KMS-11 (cell line): ENCODE results near the gene DENND6B.

ENCODE experiments used
- H2AFZ ChIP-seq: fragments of 200-600 bp; sonication (generic); 2 replicates; pipeline ENCODE4 v1.6.1; 2016; ENCODE audit warnings: antibody characterized with exemption, mixed run types, low read depth
- H3K27ac ChIP-seq: fragments of 200-600 bp; sonication (generic); 2 replicates; pipeline ENCODE4 v1.6.1; 2016; ENCODE audit warnings: mild to moderate bottlenecking, mixed run types
- H3K27me3 ChIP-seq: fragments of 200-600 bp; sonication (generic); 2 replicates; pipeline ENCODE4 v1.6.1; 2017; ENCODE audit warnings: mild to moderate bottlenecking, low read depth, mixed run types, moderate library complexity; ENCODE audit not compliant: insufficient read depth
- H3K36me3 ChIP-seq: fragments of 200-600 bp; sonication (generic); 2 replicates; pipeline ENCODE4 v1.6.1; 2017; ENCODE audit warnings: mild to moderate bottlenecking, mixed run types; ENCODE audit not compliant: insufficient read depth
- H3K4me1 ChIP-seq: fragments of 200-600 bp; sonication (generic); 2 replicates; pipeline ENCODE4 v1.6.1; 2016; ENCODE audit warnings: mild to moderate bottlenecking, low read depth, mixed run types; ENCODE audit not compliant: poor library complexity, severe bottlenecking
- H3K4me2 ChIP-seq: fragments of 200-600 bp; sonication (generic); 2 replicates; pipeline ENCODE4 v1.7.0; 2016; ENCODE audit warnings: mild to moderate bottlenecking, mixed run types
- H3K4me3 ChIP-seq: fragments of 200-600 bp; sonication (generic); IDR thresholded peaks from 2 replicates; pipeline ENCODE4 v1.6.1; 2017; ENCODE audit warnings: low read depth, low read length, mixed read lengths; ENCODE audit not compliant: insufficient read depth
- H3K79me2 ChIP-seq: fragments of 200-600 bp; sonication (generic); 2 replicates; pipeline ENCODE4 v1.6.1; 2016; ENCODE audit warnings: low read depth, mixed run types; ENCODE audit not compliant: insufficient read depth
- H3K9ac ChIP-seq: fragments of 200-600 bp; sonication (generic); 2 replicates; pipeline ENCODE4 v1.6.1; 2016; ENCODE audit warnings: mild to moderate bottlenecking, mixed run types
- H4K20me1 ChIP-seq: fragments of 200-600 bp; sonication (generic); 2 replicates; pipeline ENCODE4 v1.6.1; 2016; ENCODE audit warnings: mild to moderate bottlenecking, mixed run types; ENCODE audit not compliant: insufficient read depth
- CTCF ChIP-seq: fragments of 200-600 bp; sonication (generic); conservative IDR thresholded peaks from 2 replicates; pipeline ENCODE4 v1.6.1; 2017; ENCODE audit warnings: low read depth, mild to moderate bottlenecking, antibody characterized with exemption, low read length, moderate library complexity, mixed read lengths

DENND6B gene

GRCh38 chr22:50320116-50320515 lies 6.7 kb downstream of the DENND6B start:
- H3K4me2 ChIP-seq, result no peak overlapping the region
- no peaks in the 10 kb centered on the region for H3K4me1 ChIP-seq
- H3K27ac ChIP-seq, result no peak overlapping the region
- H3K27me3 ChIP-seq, result no peaks in the 10 kb centered on the region
- H4K20me1 ChIP-seq, result no peaks in the 10 kb centered on the region
- H3K36me3 ChIP-seq, result no peaks in the 10 kb centered on the region
- TF ChIP-seq CTCF, result no peak
- H3K79me2 ChIP-seq, result no peaks in the 10 kb centered on the region
- no peak overlapping the region for H3K9ac ChIP-seq
- no peak overlapping the region for H3K4me3 ChIP-seq
- H2AFZ ChIP-seq, result no peak overlapping the region

GRCh38 chr22:50319503-50319951 lies 7.3 kb downstream of the DENND6B start:
- Histone ChIP-seq H3K4me2 (no peak overlapping the region), H2AFZ (no peak overlapping the region), H3K4me3 (no peak overlapping the region), H3K27me3 (no peaks in the 10 kb centered on the region), H3K4me1 (peaks cover 5% of the 10 kb centered on the region), H4K20me1 (no peaks in the 10 kb centered on the region), H3K36me3 (no peaks in the 10 kb centered on the region), H3K9ac (no peak overlapping the region), H3K27ac (no peak overlapping the region), H3K79me2 (no peaks in the 10 kb centered on the region)
- no peak for TF ChIP-seq CTCF

DNA sequence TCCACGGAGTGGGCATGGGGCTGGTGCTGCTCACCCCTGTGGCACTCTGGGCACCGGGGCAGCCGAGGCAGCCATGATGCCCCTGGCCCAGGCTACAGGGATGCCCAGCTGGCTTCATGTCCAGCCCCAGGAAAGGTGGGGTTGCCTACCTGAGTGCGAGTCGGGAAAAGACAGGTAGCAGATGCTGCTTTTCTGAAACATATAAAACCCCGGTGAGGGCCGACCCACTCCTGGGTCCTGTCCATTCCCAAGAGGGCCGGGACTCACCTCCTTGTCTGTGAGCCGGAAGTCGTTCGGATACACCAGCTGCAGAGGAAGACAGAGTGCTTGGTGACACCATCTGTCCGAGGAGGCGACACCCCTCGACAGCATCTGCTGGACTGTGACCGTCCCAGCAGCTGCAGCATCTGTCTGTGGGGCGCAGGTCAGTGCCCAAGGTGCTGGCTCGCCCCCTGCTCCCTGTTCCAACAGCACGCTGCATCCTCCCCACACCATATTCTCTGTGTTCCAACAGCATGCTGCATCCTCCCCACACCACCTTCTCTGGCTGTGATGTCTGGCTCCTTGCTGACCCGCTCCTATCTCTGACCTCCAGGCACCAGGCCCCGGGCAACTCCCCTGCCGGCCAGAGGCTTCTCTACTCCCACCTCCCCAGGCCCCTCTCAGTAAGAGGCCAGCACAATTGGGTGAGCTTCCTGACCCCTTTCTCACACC lies 8.0 kb downstream of the DENND6B start:
- Histone ChIP-seq H3K4me2 (no peak overlapping the region), H3K27ac (no peak overlapping the region), H2AFZ (no peak overlapping the region), H4K20me1 (no peaks in the 10 kb centered on the region), H3K27me3 (no peaks in the 10 kb centered on the region), H3K4me1 (peaks cover 6% of the 10 kb centered on the region), H3K36me3 (no peaks in the 10 kb centered on the region), H3K9ac (no peak overlapping the region), H3K79me2 (no peaks in the 10 kb centered on the region), H3K4me3 (no peak overlapping the region)
- no peak for TF ChIP-seq CTCF

GRCh38 chr22:50318356-50318697 lies 8.5 kb downstream of the DENND6B start:
- Histone ChIP-seq H3K36me3 (no peaks in the 10 kb centered on the region), H3K79me2 (no peaks in the 10 kb centered on the region), H3K27me3 (no peaks in the 10 kb centered on the region), H3K4me3 (no peak overlapping the region), H3K27ac (no peak overlapping the region), H4K20me1 (no peaks in the 10 kb centered on the region), H3K4me2 (no peak overlapping the region), H3K4me1 (peaks cover 6% of the 10 kb centered on the region), H2AFZ (no peak overlapping the region), H3K9ac (no peak overlapping the region)
- TF ChIP-seq CTCF, result no peak
